ENCODE data around the gene TLK2.

The TLK2 gene

DNA sequence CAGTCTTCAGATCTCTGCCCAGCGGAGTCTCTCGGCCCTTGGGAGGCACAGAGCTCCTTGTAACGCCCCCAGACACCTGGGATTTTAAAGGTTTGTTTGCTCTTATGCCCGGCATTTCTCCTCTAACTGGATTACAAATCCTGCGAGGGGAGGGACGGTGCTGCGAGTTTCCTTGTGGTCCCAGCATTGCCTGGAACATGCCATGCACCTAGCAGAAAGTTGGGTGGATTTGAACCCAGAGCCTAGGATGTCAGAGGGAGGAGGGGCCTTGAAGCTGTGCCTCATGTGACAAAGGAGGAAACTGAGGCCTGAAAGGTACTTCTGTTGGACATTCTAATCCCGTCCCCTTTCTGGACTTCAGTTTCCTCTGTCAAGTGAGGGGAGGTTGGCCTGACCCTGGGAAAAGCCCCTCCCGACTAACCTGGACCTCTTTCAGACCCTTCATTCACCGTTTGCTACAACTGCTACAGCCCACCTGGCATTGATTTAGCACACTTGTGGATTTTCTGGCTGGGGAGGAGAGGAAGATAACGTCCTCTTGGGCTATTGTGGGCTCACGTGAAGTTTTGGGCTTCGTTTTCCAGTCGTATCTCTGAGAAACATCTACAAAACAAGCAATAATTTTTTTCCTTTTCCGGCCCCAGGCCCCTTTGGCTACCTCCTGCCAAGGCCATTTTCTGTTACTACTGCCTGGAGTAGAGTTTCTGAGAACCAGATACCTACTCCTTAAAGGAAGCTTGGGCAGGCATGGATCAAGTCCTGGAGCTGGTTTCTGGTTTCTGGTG is 179.7 kb downstream of the TLK2 start:
- H3K36me3 ChIP-seq (replicated peaks): peaks cover 14% of the 10 kb centered on the region
- DNase-seq: no peak
- H3K27me3 ChIP-seq (replicated peaks): no peaks in the 10 kb centered on the region
- in situ Hi-C loops (cut with HindIII; ENCODE audit: low pct_ligation_motif_present, low sequenced_read_pairs): no loop called here
- H3K27ac ChIP-seq: no peak overlapping the region
- no peak for TF ChIP-seq CTCF (IDR thresholded peaks at IDR 0.05; ENCODE audit: low read depth, low read length, missing control alignments)
- no peak overlapping the region for H3K4me3 ChIP-seq (ENCODE audit: low read depth, low read length)

DNA sequence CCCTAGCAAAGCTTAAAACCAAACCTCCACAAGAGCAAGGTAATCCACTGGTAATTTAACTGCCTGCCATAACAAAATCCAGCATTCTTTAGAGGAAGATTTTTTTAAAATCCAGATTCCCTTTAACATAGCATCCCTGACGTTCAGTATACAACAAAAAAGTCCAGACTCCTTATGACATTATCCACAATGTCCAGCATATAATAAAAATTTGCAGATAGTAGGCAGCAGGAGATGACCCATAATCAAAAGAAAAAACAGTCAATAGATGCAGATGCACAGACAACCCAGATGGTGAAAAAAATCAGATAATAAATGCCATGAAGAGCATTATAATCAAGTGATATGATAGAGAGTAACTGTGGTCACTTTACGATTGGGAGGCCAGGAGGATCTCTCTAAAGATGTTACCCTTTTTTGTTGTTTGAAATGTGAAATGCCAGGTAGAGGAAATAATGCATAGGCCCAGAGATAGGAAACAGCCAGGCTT is 182.0 kb downstream of the TLK2 start:
- no peak for TF ChIP-seq CTCF (IDR thresholded peaks at IDR 0.05; ENCODE audit: low read depth, low read length, missing control alignments)
- H3K4me3 ChIP-seq (ENCODE audit: low read depth, low read length): no peak overlapping the region
- in situ Hi-C loops (cut with HindIII; ENCODE audit: low pct_ligation_motif_present, low sequenced_read_pairs): no loop called here
- DNase-seq: no peak
- peaks cover 28% of the 10 kb centered on the region for H3K36me3 ChIP-seq (replicated peaks)
- no peak overlapping the region for H3K27ac ChIP-seq
- no peaks in the 10 kb centered on the region for H3K27me3 ChIP-seq (replicated peaks)

DNA sequence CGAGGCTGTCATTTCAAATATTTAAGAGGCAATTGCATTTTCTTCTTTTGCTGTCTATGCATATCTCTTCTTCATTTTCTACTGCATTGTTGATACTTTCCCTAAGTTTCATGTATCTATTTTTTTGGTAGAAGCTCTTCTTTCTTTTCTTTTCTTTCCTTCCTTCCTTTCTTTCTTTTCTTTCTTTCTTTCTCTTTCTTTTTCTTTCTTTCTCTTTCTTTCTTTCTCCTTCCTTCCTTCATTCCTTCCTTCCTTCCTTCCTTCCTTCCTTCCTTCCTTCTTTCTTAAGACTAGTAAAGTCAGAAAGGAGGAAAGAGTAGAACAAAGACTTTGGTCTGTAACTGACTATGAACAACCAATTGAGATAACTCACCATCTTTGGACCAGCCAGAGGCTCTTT is 182.7 kb downstream of the TLK2 start:
- H3K27me3 ChIP-seq (replicated peaks): no peaks in the 10 kb centered on the region
- peaks cover 33% of the 10 kb centered on the region for H3K36me3 ChIP-seq (replicated peaks)
- DNase-seq: no peak
- H3K27ac ChIP-seq: no peak overlapping the region
- in situ Hi-C loops (cut with HindIII; ENCODE audit: low pct_ligation_motif_present, low sequenced_read_pairs): no loop called here
- H3K4me3 ChIP-seq (ENCODE audit: low read depth, low read length): no peak overlapping the region
- no peak for TF ChIP-seq CTCF (IDR thresholded peaks at IDR 0.05; ENCODE audit: low read depth, low read length, missing control alignments)

DNA sequence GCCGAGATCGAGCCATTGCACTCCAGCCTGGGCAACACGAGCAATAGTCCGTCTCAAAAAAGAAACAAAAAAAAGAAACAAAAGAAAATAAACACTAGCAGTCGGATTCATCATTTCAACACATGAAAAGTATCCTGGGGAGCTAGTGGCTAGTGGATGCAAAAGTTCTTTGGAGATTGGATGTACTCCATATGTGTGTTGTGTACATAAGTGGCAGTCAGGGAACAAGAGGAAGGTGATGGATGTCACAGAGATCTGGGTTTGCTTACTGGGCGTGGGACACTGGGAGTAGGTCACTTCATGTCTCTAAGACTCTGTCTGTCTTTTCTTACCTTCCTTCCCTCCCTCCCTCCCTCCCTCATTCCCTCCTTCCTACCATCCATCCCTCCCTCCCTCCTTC is 184.2 kb downstream of the TLK2 start:
- in situ Hi-C loops (cut with HindIII; ENCODE audit: low pct_ligation_motif_present, low sequenced_read_pairs): no loop called here
- Histone ChIP-seq H3K27me3 (replicated peaks) (no peaks in the 10 kb centered on the region), H3K27ac (no peak overlapping the region), H3K36me3 (replicated peaks) (peaks cover 44% of the 10 kb centered on the region), H3K4me3 (ENCODE audit: low read depth, low read length) (no peak overlapping the region)
- TF ChIP-seq CTCF (IDR thresholded peaks at IDR 0.05; ENCODE audit: low read depth, low read length, missing control alignments): no peak
- no peak for DNase-seq
